H1 (cell line): ENCODE measurements around the gene GFOD1. TPM values are rescaled to one million over a fixed set of nuclear protein-coding genes. Genes with fewer than 3 reads are reported as not detected.

Experiments used
- polyA plus RNA-seq, 7 experiments: library from polyadenylated mRNA; depleted of rRNA in 3 of 7; stranded (reverse) in 5 of 7; unstranded in 2 of 7; fragments of >200 nt in 5 of 7; fragments of 200-250 nt in 2 of 7; gene quantifications; 1 replicate in 5 of 7; 2 replicates in 1 of 7; 4 replicates in 1 of 7; pipeline versions ENCODE4 v1.2.1 to v1.2.3, GENCODE V29; 2011 to 2013; ENCODE audit warnings: missing spikeins in 2 of 7, mixed read lengths in 2 of 7
- total RNA-seq: library from RNA; stranded (reverse); fragmentation: NEBNext Ultra II Directional; extraction: Animal tissue kit (Norgen Biotek cat#: 25700); gene quantifications from 2 replicates; pipeline ENCODE4 v1.2.1, GENCODE V29; 2021

GFOD1 gene
- total and polyA plus RNA-seq, 2 of the 8 experiments (the other 6 are each of a cell fraction or from before 2014, with no cell fraction given), result 2.5 to 8.8 TPM

Other genes starting within 250 kb of the GFOD1 start
- gene TBC1D7, start 159.1 kb downstream of the GFOD1 start, total RNA-seq, result 55.2 and 59.9 TPM in 2 replicates
- 30.7 and 46.1 TPM in 2 replicates for gene TBC1D7, start 159.1 kb downstream of the GFOD1 start, polyA plus RNA-seq (2011; rRNA removed)
- gene SIRT5, start 87.0 kb upstream of the GFOD1 start, total RNA-seq, result 13.0 and 14.7 TPM in 2 replicates
- gene SIRT5, start 87.0 kb upstream of the GFOD1 start, polyA plus RNA-seq (2011; rRNA removed), result 7.4 and 8.0 TPM in 2 replicates
- 67.8 and 70.4 TPM in 2 replicates for gene NOL7, start 127.7 kb upstream of the GFOD1 start, total RNA-seq
- 16.4 and 22.8 TPM in 2 replicates for gene NOL7, start 127.7 kb upstream of the GFOD1 start, polyA plus RNA-seq (2011; rRNA removed)
- 34.3 and 36.7 TPM in 2 replicates for gene RANBP9, start 224.2 kb upstream of the GFOD1 start, total RNA-seq
- gene RANBP9, start 224.2 kb upstream of the GFOD1 start, polyA plus RNA-seq (2011; rRNA removed), result 8.0 and 13.0 TPM in 2 replicates